GM12864 (cell line): ENCODE data around the gene METRN.

Experiments
- DNase-seq: peaks from one replicate; pipeline ENCODE4 v3.0.0-alpha.2; 2011; ENCODE audit warnings: low read depth
- H3K4me3 ChIP-seq: 2 replicates; pipeline ENCODE4 v1.5.1; 2011; ENCODE audit warnings: mild to moderate bottlenecking, low read depth, low read length, control low read depth
- TF ChIP-seq, protein P1 (sequence below): IDR thresholded peaks from 2 replicates; pipeline ENCODE4 v1.5.1; 2011; ENCODE audit warnings: low read depth, mild to moderate bottlenecking, moderate library complexity, low read length, control low read depth, inconsistent platforms; ENCODE audit errors: missing control alignments

The METRN gene

DNA sequence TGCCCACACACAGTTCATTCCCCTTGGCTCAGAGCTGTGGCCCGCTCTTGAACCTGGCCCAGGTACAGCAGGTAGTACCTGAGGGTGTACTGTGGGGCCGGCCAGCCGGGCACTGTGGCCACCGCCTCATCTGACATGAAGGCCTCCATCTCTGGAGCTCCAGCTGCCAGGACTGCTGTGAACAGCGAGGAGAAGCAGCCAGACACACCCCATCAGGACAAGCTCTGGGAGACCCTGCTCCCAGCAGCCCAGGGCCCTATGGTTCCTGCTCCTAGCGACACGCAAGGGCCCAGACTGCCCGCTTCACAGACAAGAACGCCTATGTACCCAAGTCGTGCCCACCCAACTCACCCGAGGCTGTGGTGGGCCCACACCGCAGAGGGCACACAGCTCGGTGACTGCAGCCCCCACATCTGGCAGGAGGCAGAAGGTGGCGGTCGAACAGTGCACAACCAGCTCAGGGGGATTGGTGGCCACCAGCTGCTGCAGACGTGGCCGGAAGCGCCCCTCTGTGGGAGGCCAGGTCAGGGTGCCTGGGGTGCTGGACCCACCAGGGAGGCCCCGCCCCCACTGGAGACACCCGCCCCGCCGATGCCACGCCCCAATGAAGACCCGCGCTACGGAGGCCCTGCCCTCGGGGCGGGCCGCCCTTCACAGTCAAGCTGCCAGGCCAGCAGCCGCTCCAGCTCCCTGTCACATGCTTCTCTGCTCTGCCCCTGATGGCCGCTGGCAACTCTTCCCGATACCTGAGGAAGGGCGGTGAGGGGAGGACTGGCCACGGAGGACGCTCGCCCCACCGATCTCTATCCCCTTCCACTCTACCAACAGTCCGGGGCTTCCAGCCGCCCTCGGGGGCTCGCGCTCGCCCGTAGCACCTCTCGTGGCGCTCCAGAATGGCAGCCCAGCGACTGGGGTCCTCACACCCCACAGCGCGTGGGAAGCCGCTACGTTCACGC is 35.8 kb upstream of the METRN start:
- H3K4me3 ChIP-seq, result peak overlapping the region; percentile 61
- DNase-seq, result no peak
- TF ChIP-seq, protein P1, sequence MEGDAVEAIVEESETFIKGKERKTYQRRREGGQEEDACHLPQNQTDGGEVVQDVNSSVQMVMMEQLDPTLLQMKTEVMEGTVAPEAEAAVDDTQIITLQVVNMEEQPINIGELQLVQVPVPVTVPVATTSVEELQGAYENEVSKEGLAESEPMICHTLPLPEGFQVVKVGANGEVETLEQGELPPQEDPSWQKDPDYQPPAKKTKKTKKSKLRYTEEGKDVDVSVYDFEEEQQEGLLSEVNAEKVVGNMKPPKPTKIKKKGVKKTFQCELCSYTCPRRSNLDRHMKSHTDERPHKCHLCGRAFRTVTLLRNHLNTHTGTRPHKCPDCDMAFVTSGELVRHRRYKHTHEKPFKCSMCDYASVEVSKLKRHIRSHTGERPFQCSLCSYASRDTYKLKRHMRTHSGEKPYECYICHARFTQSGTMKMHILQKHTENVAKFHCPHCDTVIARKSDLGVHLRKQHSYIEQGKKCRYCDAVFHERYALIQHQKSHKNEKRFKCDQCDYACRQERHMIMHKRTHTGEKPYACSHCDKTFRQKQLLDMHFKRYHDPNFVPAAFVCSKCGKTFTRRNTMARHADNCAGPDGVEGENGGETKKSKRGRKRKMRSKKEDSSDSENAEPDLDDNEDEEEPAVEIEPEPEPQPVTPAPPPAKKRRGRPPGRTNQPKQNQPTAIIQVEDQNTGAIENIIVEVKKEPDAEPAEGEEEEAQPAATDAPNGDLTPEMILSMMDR, result no peak

DNA sequence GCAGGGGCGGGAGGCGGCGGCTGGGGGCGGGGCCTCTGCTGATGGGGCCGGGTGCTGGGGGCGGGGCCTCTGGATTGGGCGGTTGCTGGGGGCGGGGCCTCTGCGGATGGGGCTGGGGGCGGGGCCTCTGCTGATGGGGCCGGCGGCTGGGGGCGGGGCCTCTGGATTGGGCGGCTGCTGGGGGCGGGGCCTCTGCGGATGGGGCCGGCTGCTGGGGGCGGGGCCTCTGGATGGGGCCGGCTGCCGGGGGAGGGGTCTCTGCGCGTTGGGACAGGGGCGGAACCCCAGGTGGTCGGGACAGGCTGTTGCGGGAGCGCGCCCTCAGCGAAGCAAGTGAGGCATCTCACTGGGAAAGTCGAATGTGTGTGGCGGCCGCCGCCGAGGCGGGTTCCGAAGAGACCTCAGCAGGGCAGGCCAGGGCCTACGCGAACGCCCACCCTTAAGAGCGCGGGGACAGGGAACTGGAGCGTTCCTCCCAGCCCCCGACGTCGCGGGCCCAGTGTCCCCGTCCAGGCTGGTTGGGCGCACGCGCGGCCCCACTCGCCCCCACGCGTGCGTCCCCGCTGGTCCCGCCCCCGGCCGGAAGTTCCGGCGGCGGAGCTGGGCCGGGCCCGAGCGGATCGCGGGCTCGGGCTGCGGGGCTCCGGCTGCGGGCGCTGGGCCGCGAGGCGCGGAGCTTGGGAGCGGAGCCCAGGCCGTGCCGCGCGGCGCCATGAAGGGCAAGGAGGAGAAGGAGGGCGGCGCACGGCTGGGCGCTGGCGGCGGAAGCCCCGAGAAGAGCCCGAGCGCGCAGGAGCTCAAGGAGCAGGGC is 34.9 kb upstream of the METRN start, which contains the start of gene STUB1:
TSS of gene STUB1 (plus strand) at position 597 of the 811 bp plus-strand sequence. CDS start at position 713, 116 bp downstream.
- TF ChIP-seq, protein P1, result no peak
- DNase-seq, result peak; percentile 34
- peak within 1 kb of the TSS; percentile 73 for H3K4me3 ChIP-seq

DNA sequence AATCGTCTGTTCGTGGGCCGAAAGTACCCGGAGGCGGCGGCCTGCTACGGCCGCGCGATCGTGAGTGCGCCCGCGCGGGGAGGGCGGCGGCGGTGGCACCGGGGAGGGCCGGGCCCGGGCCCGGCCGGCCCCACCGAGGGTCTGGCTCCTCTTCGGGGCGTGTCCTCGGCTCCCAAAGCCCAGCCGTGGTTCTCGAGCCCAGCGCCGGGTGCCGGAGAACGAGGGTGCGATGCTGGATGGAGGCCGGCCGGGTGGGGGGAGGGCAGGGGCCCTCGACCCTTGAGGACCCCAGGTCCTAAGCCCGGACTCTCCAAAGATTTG is 34.3 kb upstream of the METRN start:
- TF ChIP-seq, protein P1, result no peak
- DNase-seq, result no peak
- H3K4me3 ChIP-seq, result peak overlapping the region; percentile 73

DNA sequence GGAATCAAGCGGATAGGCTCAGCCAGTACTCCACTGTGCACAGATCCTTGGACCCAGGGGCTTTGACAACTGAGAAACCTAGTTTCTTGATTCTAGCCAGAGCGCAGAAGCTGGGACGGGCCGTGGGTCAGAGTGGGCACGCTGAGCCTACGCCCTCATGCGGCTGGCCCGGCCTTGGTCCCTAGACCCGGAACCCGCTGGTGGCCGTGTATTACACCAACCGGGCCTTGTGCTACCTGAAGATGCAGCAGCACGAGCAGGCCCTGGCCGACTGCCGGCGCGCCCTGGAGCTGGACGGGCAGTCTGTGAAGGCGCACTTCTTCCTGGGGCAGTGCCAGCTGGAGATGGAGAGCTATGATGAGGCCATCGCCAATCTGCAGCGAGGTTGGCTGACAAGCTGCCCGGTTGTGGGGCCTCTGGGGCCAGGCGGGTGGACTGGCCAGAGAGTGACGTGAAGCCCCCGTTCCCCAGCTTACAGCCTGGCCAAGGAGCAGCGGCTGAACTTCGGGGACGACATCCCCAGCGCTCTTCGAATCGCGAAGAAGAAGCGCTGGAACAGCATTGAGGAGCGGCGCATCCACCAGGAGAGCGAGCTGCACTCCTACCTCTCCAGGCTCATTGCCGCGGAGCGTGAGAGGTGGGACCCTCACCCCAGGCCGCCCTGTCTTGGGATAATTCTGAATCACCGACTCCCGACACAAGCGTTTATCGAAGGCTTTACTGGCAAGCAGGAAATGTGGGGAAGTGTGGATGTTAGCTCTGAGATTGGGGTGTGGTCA is 33.8 kb upstream of the METRN start:
- H3K4me3 ChIP-seq, result peak overlapping the region; percentile 73
- TF ChIP-seq, protein P1, result no peak
- no peak for DNase-seq

DNA sequence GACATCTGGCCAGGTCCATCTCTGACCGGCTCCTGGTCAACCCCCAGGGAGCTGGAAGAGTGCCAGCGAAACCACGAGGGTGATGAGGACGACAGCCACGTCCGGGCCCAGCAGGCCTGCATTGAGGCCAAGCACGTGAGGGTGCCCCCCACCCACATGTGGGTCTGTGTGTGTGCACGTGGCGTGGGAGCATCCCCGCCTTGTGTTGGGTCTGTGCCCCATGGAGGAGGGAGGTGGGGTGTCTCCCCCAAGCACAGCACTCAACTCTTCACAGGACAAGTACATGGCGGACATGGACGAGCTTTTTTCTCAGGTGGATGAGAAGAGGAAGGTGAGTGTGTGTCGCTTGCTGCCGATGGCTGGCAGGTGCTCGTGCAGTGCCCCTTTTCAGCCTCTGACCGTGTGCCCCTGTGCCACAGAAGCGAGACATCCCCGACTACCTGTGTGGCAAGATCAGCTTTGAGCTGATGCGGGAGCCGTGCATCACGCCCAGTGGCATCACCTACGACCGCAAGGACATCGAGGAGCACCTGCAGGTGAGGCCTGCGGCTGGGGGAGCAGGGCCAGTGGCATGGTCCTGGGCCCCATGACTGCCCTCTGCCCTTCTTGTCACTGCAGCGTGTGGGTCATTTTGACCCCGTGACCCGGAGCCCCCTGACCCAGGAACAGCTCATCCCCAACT is 33.0 kb upstream of the METRN start:
- TF ChIP-seq, protein P1, result no peak
- DNase-seq, result no peak
- peak overlapping the region; percentile 73; the same call in 1 of the 2 replicates for H3K4me3 ChIP-seq
